GM13977 (cell line): ENCODE results near the gene TMEM184B.

Experiments used
- DNase-seq: peaks from one replicate; pipeline ENCODE4 v3.0.0; 2012; ENCODE audit warnings: low spot score
- CTCF ChIP-seq: IDR thresholded peaks from 2 replicates; pipeline ENCODE4 v1.5.1; 2012; ENCODE audit warnings: mild to moderate bottlenecking, control low read depth; ENCODE audit not compliant: insufficient read depth; ENCODE audit errors: extremely low read depth, missing control alignments
- in situ Hi-C: fragments of 300-500 bp; cut with MboI; formaldehyde crosslinking; loops from one replicate; pipeline ENCODE4 v1.12.0; 2022; ENCODE audit warnings: low sequenced_read_pairs, low pct_unique_long_range_greater_than_20kb, mixed read lengths, inconsistent platforms; ENCODE audit not compliant: unreplicated experiment

TMEM184B gene

GRCh38 chr22:38208551-38208968 is 64.2 kb downstream of the TMEM184B start:
- in situ Hi-C loops = no loop called here
- no peak for DNase-seq
- no peak for TF ChIP-seq CTCF

- DNase-seq = no peak
- in situ Hi-C loops = no loop called here
- TF ChIP-seq CTCF = no peak
Measured at GRCh38 chr22:38207898-38208432, 64.8 kb downstream of the TMEM184B start.

- TF ChIP-seq CTCF = no peak
- in situ Hi-C loops = no loop called here
- DNase-seq = no peak
Measured at GRCh38 chr22:38205261-38206128, 67.3 kb downstream of the TMEM184B start.

- in situ Hi-C loops = no loop called here
- TF ChIP-seq CTCF = no peak
- DNase-seq = peak; percentile 61
Measured at GRCh38 chr22:38204784-38205183, 68.0 kb downstream of the TMEM184B start.

GRCh38 chr22:38203855-38204514 is 68.8 kb downstream of the TMEM184B start:
- in situ Hi-C loops = no loop called here
- DNase-seq = no peak
- no peak for TF ChIP-seq CTCF

GRCh38 chr22:38203090-38203810 is 69.6 kb downstream of the TMEM184B start:
- no peak for TF ChIP-seq CTCF
- in situ Hi-C loops = no loop called here
- DNase-seq = no peak
